DMS114 treated with DMSO at 0.1 percent for 48 hours (cell line): Measurements from ENCODE around the gene C1D.
A peak's percentile ranks its signal among the peaks of the same experiment; 100 is the strongest.

Experiments
- DNase-seq: peaks from one replicate; lab custom pipeline; 2025; ENCODE audit not compliant: unreplicated experiment; lab: John Stamatoyannopoulos, UW

C1D gene

DNA sequence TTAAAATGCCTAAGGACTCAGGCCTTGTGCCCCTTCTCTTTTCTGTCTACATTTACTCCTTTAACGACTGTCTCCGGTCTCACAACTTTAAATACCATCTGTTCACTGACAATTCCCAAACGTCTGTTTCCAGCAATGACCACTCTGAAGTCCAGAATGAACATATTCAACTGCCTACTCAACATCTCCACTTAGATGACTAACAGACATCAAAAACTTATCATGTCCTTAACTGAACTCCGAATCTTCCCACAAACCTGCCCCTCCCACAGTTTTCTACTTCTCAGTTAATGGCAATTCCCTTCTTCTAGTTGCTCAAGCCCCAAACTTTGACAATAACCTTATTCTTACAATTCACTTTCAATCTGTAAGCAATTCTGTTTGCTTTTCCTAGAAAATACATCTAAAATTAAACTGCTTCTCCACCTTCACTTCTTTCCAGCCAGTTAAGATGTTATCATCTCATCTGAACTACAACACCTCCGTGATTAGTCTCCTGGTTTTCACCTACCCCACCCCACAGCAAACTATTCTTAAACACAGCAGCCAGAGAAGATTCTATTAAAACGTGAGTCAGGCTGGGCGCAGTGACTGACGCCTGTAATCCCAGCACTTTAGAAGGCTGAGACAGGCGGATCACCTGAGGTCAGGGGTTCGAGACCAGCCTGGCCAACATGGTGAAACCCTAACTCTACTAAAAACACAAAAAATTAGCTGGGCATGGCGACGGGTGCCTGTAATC is 2.8 kb downstream of the C1D start:
- no peak for DNase-seq

DNA sequence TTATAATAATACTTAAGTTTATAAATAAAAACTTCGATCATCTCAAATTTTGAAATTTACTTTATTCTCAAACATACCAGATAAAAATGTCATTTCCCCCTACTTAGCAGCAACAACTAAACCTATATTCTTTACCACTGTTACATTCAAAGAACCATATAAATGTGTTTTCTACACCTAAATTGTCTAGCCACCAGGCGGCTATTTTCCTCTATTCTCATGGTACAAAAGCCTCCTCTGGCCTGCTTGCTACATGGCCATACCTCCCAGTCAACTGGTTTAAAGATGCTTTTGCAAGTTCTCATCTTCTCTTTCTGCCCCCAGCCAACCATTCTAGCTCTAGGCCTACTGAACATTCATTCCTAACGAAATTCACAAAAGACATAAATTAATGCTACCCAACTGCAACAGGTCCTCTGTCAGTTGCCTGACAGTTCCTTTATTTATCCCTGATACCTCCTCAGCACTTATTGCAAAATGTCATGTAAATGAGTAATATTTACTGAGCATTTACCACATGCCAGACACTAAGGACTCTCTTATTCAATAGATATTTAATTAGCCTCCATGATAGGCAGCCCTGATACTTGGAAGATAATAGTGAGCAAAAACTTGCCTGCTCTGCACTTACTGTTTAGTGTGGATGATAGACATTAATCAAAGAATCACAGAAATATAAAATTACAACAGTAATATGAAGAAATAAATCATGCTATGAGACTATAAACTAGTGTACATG is 5.0 kb downstream of the C1D start:
- DNase-seq, result no peak

DNA sequence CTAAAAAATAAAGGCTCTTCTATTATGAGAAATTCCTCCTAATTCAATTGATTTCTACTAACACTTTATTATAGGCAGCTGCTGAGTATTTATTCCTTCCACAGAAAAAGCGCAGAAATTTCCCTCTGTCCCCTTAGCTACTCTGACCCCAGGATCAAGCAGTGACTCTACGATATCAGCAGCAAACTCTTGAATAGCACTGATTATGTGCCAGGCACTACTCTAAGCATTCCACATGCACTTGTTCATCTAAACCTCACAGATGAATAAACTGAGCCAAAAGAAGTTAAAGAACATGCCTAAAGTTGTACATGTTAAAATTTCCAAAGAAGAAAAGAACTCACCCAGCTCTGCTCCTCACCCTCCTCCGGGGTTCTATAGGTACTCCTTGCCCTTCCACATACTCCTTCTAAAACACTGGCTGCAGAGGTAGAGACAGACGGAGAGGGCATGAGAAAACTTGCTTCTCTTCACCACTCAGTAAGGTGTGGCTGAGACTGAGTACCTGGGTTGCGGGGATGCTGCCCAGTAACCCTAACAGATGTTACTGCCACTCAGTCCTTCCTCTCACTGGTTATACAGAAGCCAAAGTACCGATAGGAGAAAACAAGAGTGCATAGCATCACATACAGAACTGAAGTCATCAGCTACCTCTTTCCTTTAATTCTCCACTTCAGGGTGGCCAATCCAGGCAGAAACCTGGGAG is 9.9 kb downstream of the C1D start:
- no peak for DNase-seq

DNA sequence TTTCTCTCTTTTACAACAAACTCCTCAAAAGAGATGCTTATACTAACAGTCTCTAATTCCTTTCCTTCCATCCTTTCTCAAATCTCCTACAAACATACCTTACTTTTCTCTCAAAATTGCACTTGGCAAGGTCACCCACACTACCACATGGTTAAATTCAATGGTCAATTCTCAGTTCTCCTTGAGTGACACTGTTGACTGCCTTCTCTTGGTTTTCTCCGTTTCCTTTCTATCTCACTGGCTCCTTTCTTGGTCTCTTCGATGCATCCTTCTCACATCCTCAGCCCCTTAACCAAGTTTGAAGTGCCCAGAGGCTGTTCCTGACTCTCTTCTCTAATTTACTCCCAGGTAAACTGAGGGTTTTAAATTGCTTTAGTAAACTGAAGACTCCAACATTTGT is 12.5 kb downstream of the C1D start:
- no peak for DNase-seq

DNA sequence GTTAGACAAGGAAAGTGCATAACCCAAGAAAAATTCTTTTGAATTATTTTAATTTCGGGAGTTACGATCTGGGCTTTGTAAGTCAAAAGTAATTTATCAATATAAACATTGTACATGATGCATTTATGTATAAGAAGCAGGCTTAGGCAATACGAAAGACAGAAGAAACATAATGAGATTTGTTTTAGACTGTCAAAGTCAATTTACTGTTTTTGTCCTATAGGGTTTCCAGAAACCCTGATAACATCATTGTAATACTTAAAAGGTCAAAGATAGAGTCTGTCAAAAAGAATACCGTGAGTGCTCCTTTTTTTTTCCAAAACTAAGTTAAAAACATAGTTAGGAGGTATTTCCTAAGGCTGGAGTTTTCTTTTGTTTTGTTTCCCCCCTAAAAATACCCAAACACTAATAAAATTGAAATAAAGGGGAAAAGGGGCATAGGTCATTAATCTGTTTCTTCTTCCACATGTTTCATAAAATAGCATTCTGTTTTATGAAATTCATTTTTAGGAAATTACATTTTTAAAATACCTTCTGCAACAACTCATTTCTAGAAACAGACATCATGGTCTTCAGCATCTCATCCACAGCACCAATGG is 16.1 kb downstream of the C1D start:
- no peak for DNase-seq

DNA sequence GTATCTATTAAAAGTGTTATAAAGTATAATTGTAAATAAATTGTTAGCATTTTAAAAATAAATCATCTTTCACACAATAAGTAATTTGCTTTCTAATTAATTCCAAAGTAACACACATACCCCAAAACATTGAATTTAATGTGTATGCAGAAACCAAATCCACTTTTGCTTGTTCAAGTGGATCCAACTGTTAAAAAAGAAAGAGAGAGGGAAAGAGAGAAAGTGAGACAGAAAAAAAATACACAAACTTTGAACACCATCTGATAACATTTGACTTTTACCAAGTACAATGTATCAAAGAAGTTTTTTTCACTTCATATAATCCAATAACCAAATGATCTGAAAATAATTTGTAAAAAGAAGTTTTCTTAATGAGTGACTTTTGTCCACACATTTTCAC is 16.6 kb downstream of the C1D start:
- no peak for DNase-seq

DNA sequence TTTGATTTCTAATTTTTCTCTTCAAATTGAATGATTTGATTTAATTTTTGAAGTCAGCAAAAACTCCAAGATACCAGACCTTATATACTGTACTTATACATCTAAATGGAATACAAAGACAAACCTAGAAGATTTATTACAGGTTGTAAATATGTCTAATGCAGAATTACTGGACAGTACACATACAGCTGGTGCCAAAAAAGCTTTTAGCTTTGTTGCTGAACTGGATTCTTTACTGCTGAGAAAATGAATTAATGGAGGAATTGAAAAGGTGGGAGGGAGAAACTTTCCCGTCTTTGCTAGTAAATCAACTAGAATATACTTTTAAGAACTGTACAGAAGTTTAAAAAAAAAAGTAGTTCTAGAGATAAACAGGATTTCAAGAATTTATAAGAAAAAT is 17.5 kb downstream of the C1D start:
- no peak for DNase-seq

DNA sequence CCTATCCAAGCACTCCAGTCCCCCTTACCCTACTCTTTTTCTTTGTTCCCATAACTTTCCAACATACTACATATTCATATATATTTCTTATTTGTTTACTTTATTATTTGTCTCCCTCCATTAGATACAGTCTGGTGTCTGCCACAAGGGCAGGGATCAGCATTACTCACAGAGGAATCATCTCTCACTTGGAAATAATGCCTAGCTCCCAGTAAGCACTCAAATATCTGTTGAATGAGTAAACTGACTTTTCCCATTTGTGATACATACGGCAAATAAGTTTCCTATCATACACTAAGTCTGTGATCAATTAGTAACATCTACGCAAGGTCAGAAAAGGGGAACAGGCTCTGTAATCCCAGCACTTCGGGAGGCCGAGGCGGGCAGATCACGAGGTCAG is 18.7 kb downstream of the C1D start:
- no peak for DNase-seq

DNA sequence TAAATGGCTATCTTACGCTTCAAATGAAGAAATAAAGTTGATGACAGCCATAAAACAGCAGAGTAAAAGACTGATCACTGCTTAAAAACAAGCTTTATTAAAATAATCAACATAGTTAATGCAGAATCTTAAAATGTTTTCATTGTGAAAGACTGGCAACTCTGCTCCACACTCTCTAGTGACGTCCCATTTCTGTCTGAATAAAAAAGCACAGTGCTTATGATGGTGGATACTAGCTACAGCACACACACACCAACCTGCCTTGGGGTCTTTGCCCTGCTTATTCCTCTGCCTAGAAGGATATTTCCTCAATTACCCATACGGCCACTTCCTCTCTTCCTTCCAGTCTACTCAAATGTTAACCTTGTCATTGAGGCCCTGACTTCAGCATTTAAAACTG is 19.1 kb downstream of the C1D start:
- no peak for DNase-seq

DNA sequence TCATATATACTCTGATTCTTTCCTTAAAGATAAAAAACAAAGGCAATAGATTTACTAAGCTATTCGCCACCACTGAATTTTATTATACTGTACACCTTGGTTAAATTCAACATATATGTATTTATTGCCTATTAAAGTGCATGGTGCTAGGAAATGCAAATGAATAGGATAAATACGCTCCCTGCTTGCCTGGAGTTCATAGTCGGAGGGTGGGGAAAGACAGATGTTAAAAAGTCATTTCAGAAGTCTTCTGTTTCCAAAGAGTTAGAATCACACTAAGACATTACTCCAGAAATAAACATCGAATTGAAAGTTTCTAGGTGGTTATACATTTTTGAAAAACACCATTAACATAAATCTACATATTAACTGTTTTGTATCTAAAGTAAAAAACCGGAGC is 19.8 kb downstream of the C1D start:
- DNase-seq, result no peak

DNA sequence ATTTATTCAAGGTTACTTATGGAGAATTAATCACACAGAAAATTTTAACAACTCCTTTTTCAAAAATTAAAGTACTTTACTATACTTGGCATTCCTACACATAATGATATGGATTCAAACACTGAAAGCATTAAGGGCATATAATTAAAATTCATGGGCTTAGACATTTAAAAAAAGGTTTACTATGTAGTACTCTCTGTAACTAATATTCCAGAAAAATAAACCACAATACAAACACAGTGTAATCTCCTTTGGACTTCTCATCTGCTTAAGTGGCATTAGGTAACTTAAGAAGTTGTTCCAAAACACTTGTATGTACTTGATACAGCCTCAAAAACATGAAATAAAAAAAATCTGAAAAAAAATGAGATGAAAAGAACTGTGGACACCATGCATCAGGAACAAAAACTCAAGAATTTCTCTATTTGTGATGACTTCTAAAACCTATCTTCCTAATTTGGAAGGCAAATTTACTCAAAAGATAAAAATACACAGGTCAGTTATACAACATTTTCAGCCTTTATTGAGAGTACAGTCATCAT is 21.0 kb downstream of the C1D start:
- DNase-seq, result no peak

DNA sequence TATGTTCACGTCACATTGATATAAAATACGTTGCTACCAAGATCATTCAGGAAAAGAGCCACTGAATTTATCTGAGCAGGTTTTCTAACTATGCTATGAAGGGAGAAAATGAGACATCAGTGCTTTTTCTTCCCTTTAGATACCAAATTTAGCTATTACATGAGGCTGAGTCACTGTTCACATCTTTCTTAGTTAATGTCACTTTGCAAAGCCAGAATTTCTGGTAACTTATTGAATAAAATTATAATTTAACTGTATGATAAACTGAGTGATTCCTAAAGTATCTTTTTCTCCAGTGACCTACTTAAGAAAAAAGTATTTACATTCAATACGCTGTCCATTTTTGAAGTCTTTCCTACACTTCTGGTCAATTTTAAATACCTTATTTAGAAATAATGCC is 22.7 kb downstream of the C1D start:
- DNase-seq, result no peak

DNA sequence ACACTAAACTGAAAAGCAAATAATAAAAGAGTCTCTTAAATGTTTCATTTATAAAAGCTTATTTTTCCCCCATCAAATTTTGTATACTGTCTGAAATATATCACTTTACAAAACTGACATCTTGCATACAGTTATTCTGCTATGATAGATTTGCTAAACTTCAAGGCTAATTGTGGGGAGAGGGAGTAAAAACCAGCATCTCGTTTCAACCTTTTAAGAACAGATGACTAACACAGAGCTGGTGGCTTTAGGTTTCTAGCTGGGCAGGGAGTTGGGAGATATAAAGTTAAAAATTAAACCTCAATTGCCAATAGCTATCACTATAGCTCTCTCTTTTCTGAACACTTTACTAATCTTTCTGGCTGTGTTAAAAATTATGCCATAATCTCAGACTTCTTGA is 23.5 kb downstream of the C1D start:
- DNase-seq, result no peak

DNA sequence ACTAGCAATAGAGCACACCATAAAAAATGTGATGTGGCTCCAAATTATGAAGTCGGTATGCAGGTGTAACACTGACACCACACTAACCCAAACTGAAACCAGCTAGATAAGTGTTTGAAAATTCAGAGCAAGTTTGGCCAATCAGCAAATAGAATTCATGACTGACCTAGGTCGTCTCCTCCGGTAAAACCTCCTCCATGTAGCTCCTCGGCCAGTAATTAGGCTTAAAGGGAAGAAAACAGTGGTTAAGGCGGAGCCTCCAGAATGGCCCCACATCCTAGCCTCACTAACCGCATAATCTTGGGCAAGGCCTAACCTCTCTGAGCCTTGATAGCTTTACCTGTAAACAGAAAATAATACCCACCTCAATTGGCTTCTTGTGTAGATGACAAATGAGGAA is 30.1 kb downstream of the C1D start:
- DNase-seq, result no peak

DNA sequence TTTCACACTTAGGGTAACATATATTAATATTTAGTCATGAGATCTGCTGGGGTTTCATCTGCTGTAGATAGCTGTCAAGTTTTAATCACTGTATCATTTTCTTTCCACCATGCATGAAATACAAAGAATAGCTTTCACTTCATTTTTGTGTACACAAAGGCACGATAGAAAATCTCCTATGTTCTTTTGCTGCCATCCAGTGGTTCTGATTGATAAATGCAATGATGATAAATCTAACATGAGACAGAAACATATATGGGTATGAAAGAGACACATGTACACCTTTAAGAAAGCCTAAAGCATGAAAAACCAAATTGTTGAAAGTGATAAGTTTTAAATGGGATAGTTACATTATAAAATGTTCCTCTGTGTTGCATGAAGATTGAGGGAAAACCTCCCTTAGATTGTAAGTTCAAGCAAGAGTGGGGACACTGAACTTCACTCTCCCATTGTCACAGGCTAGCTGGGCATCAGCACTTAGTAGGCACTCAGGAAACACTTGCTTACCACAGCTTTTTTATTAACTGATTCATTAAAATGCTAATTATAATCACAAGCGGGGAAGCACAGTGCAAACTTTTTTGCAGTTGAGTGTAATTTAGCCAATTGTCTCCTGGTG is 31.2 kb downstream of the C1D start:
- peak; percentile 67 for DNase-seq

DNA sequence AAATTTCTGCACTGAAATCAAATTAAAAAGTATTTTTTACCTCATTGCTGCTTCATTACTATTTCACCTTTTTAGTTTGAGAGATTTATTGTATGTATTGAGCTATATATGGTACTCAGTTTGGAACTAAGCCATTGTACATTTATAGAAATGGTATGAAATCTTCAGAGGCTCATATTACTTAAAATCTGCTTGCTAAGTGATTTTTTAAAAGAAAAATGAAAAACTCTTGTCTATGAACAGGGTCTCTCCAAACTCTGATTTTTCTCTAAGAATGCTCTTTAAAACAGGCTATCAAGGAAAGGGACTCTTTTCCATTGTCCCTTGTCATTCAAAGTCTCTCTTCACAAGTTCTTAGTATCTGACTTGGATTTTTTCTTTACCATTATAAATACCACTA is 31.8 kb downstream of the C1D start:
- no peak for DNase-seq

DNA sequence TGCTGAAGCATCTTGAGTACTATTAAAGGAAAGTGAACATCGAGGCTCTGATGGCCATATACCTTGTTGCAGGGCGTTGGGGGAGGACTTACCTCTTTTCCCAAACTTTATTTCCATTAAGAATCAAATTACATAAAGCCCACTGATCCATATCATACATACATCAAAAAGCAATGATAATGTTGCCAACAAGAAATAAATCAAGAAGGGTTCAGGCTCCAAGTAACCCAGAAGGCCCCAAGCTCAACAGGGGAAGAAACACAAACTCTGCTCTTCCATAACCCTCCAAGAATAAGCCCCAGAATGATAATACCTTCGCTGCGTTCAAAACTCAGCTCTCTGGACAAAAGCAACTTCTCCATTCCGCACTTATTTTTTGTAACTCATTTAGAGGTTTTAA is 32.3 kb downstream of the C1D start:
- no peak for DNase-seq

DNA sequence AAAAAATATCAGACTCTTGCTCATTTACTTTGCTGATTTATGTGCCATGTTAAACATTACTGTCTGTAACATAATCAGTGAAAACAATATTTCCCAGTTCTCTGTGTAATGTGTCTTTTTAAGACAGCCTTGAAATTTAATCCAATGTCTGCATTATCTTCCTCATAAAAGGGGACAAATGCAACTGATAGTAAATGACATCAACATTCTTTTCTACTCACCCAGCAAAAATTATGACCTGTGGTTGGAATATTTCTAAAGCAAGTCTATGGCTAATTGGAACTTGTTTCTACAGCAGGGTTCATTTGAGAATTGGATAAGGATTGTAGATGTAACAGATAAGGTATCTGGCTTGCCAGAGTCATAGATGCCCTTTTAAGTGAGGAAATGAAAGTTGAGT is 34.8 kb downstream of the C1D start:
- no peak for DNase-seq

DNA sequence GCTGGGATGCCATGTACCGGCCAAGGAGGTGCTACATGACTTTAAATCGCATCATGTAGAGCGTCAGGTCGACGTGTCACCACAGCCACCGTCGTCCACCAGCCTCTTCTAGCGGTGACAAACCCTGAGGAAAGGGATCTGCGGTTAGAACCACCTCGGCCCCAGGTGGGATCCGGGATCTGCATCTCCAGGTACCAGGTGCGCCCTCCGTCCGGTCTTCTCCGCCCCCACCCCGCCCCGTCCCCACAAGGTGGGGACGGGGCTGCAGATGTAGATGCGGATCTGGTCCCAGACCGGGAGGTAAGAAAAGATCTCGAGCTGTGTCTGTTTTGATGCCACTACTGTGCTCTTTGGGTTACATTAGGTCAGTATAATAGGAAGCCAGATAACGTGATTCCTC is 38.4 kb downstream of the C1D start:
- DNase-seq, result no peak

DNA sequence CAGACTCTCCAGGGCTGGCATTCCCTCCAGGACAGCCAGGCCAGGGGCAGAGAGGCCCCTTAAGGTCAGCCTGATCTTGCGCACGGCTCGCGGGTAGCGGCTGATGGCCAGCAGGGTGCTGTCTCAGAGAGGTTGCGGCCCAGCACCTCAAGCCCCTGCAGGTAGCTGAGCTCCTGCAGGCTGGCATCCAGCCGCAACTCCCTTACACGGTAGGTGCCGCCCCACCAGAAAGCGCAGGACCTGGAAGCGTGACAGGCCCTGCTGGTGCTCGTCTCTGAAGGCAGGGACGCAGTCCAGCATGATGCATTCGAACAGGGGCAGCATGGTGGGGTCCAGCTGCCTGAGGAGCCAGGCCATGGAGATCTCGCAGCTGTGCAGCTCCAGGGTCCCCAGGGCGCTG is 38.9 kb downstream of the C1D start:
- no peak for DNase-seq

DNA sequence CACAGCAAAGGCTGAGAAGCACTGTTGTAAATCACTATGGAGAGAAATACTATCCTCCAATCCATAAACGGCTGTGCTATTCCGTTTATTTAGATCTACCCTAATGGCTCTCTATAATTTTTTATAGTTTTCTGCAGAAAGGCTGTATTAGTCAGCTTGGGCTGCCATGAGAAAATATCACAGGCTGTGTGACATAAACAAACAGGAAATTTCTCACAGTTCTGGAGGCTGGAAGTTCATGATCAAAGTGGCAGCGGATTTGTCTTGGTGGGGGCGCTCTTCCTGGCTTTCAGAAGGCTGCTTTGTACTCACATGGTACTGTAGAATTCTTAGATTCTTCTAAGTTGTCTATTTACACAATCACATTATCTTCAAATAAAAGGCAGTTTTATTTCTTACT is 44.1 kb downstream of the C1D start:
- no peak for DNase-seq
